Tongue (tissue), 2 donors: ENCODE measurements around the gene SLC38A2. TPM values are rescaled to one million over a fixed set of nuclear protein-coding genes. Genes with fewer than 3 reads are reported as not detected.
"Not testable (repeated sequence)": the region's sequence is repeated elsewhere in the genome, so short reads cannot be mapped to it uniquely, and the experiment has no call there.

Experiments
- DNase-seq: peaks from one replicate; pipeline ENCODE4 v3.0.0-alpha.2; 2015
- total RNA-seq: library from RNA; depleted of rRNA; stranded (reverse); fragments of >200 nt; gene quantifications from one replicate; pipeline ENCODE4 v1.2.3, GENCODE V29; 2014

SLC38A2 gene
- total RNA-seq, 1 donor from 2014 or later: 374 TPM

- no peak for DNase-seq
Measured at GRCh38 chr12:46360370-46360769, 12.2 kb downstream of the SLC38A2 start.

- DNase-seq: no peak
Measured at GRCh38 chr12:46359667-46360280, 12.8 kb downstream of the SLC38A2 start.

- no peak for DNase-seq
Measured at GRCh38 chr12:46358791-46359666, 13.5 kb downstream of the SLC38A2 start.

GRCh38 chr12:46358325-46358700, 14.3 kb downstream of the SLC38A2 start:
- no peak for DNase-seq

- no peak for DNase-seq
Measured at GRCh38 chr12:46357438-46358324, 14.9 kb downstream of the SLC38A2 start.

GRCh38 chr12:46356655-46357437, 15.7 kb downstream of the SLC38A2 start:
- no peak for DNase-seq

- DNase-seq: no peak
Measured at GRCh38 chr12:46354802-46355199, 17.8 kb downstream of the SLC38A2 start.

- DNase-seq: no peak
Measured at GRCh38 chr12:46354111-46354801, 18.3 kb downstream of the SLC38A2 start.

GRCh38 chr12:46351886-46352650, 20.5 kb downstream of the SLC38A2 start:
- DNase-seq: no peak

- DNase-seq: no peak
Measured at GRCh38 chr12:46351138-46351537, 21.4 kb downstream of the SLC38A2 start.

GRCh38 chr12:46349253-46349652, 23.3 kb downstream of the SLC38A2 start:
- DNase-seq: no peak

- DNase-seq: no peak
Measured at GRCh38 chr12:46343118-46343852, 29.3 kb downstream of the SLC38A2 start.

- peak; percentile 30 for DNase-seq
Measured at GRCh38 chr12:46342562-46343033, 30.0 kb downstream of the SLC38A2 start.

GRCh38 chr12:46339051-46339450, 33.5 kb downstream of the SLC38A2 start:
- no peak for DNase-seq

GRCh38 chr12:46332260-46332659, 40.3 kb downstream of the SLC38A2 start:
- no peak for DNase-seq

- not testable (repeated sequence) for DNase-seq
Measured at GRCh38 chr12:46325075-46325474, 47.5 kb downstream of the SLC38A2 start.

GRCh38 chr12:46320731-46321130, 51.8 kb downstream of the SLC38A2 start:
- DNase-seq: no peak

GRCh38 chr12:46318037-46318436, 54.5 kb downstream of the SLC38A2 start:
- DNase-seq: no peak
